HFF-Myc (cell line): Measurements from ENCODE around the gene USP30.

Source experiments
- DNase-seq: peaks from one replicate; pipeline ENCODE4 v3.0.0-alpha.2; 2011; ENCODE audit warnings: low read depth; ENCODE audit errors: extremely low read depth
- H3K4me3 ChIP-seq: replicated peaks from 2 replicates; pipeline ENCODE4 v1.5.1; 2011; ENCODE audit warnings: low read depth, mild to moderate bottlenecking, control low read depth, low read length
- CTCF ChIP-seq: IDR thresholded peaks from 2 replicates; pipeline ENCODE4 v1.5.1; 2012; ENCODE audit warnings: mild to moderate bottlenecking, low read depth, low read length, control low read depth; ENCODE audit errors: missing control alignments

Gene USP30

GRCh38 chr12:109097140-109097434 is 44.7 kb downstream of the USP30 start:
- no peak for TF ChIP-seq CTCF
- no peak for DNase-seq
- H3K4me3 ChIP-seq: peak overlapping the region; percentile 81

GRCh38 chr12:109097435-109098182 is 45.2 kb downstream of the USP30 start, which contains the start of gene UNG:
Gene UNG, plus strand, starts transcription at chr12:109097597. Its CDS starts 83 bp downstream, at chr12:109097680.
- no peak for TF ChIP-seq CTCF
- H3K4me3 ChIP-seq: peak within 1 kb of the TSS; percentile 81
- DNase-seq: peak; percentile 78

- DNase-seq: no peak
- no peak for TF ChIP-seq CTCF
- peak overlapping the region; percentile 81 for H3K4me3 ChIP-seq
Observed at GRCh38 chr12:109098183-109098604, 45.8 kb downstream of the USP30 start.

- no peak for DNase-seq
- peak overlapping the region; percentile 81 for H3K4me3 ChIP-seq
- no peak for TF ChIP-seq CTCF
Observed at GRCh38 chr12:109098651-109099050, 46.3 kb downstream of the USP30 start.

GRCh38 chr12:109099431-109100020 is 47.1 kb downstream of the USP30 start:
- H3K4me3 ChIP-seq: peak overlapping the region; percentile 81
- no peak for TF ChIP-seq CTCF
- DNase-seq: no peak

- no peak for DNase-seq
- TF ChIP-seq CTCF: no peak
- H3K4me3 ChIP-seq: no peak overlapping the region
Observed at GRCh38 chr12:109100741-109101140, 48.4 kb downstream of the USP30 start.
